GM19455 (cell line): ENCODE results near the gene DNASE1.
"Not testable (repeated sequence)": the region's sequence is repeated elsewhere in the genome, so short reads cannot be mapped to it uniquely, and the experiment has no call there.

ENCODE experiments used
- ATAC-seq: cut with Tn5 transposase; IDR thresholded peaks from one replicate; pipeline ENCODE4 v1.9.1; 2021; ENCODE audit not compliant: unreplicated experiment

DNASE1 gene

GRCh38 chr16:3640632-3641501 is 13.6 kb upstream of the DNASE1 start:
- ATAC-seq: no peak

- no peak for ATAC-seq
Measured at GRCh38 chr16:3641801-3642396, 12.6 kb upstream of the DNASE1 start.

- ATAC-seq: no peak
Measured at GRCh38 chr16:3642397-3643094, 11.9 kb upstream of the DNASE1 start.

GRCh38 chr16:3643095-3643730 is 11.3 kb upstream of the DNASE1 start:
- ATAC-seq: no peak

- no peak for ATAC-seq
Measured at GRCh38 chr16:3645108-3645503, 9.4 kb upstream of the DNASE1 start.

GRCh38 chr16:3645504-3646347 is 8.8 kb upstream of the DNASE1 start:
- ATAC-seq: no peak

GRCh38 chr16:3646348-3646920 is 8.1 kb upstream of the DNASE1 start:
- no peak for ATAC-seq

- ATAC-seq: no peak
Measured at GRCh38 chr16:3650631-3651265, 3.7 kb upstream of the DNASE1 start.

- no peak for ATAC-seq
Measured at GRCh38 chr16:3651461-3652372, 2.8 kb upstream of the DNASE1 start.

GRCh38 chr16:3652373-3653195 is 1.9 kb upstream of the DNASE1 start:
- ATAC-seq: no peak

- ATAC-seq: no peak
Measured at GRCh38 chr16:3655030-3655395, 522 bp downstream of the DNASE1 start.

- no peak for ATAC-seq
Measured at GRCh38 chr16:3655396-3656159, 1.1 kb downstream of the DNASE1 start.

GRCh38 chr16:3656160-3656490 is 1.6 kb downstream of the DNASE1 start:
- not testable (repeated sequence) for ATAC-seq

- ATAC-seq: no peak
Measured at GRCh38 chr16:3656491-3657468, 2.3 kb downstream of the DNASE1 start.

GRCh38 chr16:3659251-3659650 is 4.8 kb downstream of the DNASE1 start:
- ATAC-seq: no peak

- no peak for ATAC-seq
Measured at GRCh38 chr16:3661311-3661710, 6.8 kb downstream of the DNASE1 start.
